Heart right ventricle (tissue), 16 donors: ENCODE measurements around the gene SLC25A47. TPM values are rescaled to one million over a fixed set of nuclear protein-coding genes. Genes with fewer than 3 reads are reported as not detected.

ENCODE experiments used
- ATAC-seq, 8 donors: fragments of 200-7000 bp; cut with Tn5 transposase; one replicate each; pipeline ENCODE4 v1.9.1; 2020; ENCODE audit warnings: mild to moderate bottlenecking in 8 of 8, moderate library complexity in 8 of 8, moderate number of reproducible peaks in 1 of 8
- DNase-seq, 2 donors: peaks; one replicate each; pipeline ENCODE4 v3.0.0-alpha.2; 2020
- H3K27ac ChIP-seq, 10 donors: fragments of 200-600 bp; sonication (generic) in 2 of 10; one replicate each; pipeline versions ENCODE4 v1.5.0 to v1.8.0; 2020 to 2022; ENCODE audit warnings: mild to moderate bottlenecking in 3 of 10
- H3K27me3 ChIP-seq, 7 donors: fragments of 200-600 bp; one replicate each; pipeline ENCODE4 v1.8.0; 2021 to 2022; ENCODE audit warnings: mild to moderate bottlenecking in 2 of 7
- H3K36me3 ChIP-seq, 9 donors: fragments of 200-600 bp; sonication (generic) in 1 of 9; one replicate each; pipeline versions ENCODE4 v1.5.0 to v1.8.0; 2020 to 2022; ENCODE audit warnings: mild to moderate bottlenecking in 2 of 9
- H3K4me1 ChIP-seq, 9 donors: fragments of 200-600 bp; sonication (generic) in 1 of 9; one replicate each; pipeline versions ENCODE4 v1.5.0 to v1.8.0; 2020 to 2022; ENCODE audit warnings: mild to moderate bottlenecking in 4 of 9
- H3K4me3 ChIP-seq, 10 donors: fragments of 200-600 bp; sonication (generic) in 2 of 10; one replicate each; pipeline versions ENCODE4 v1.5.0 to v1.8.0; 2020 to 2022; ENCODE audit warnings: mild to moderate bottlenecking in 7 of 10, moderate library complexity in 2 of 10
- H3K9me3 ChIP-seq, 11 donors: fragments of 200-600 bp in 10 of 11; sonication (generic) in 2 of 11; one replicate each; pipeline versions ENCODE4 v1.5.0 to v1.8.0; 2013 to 2022; ENCODE audit warnings: mild to moderate bottlenecking in 2 of 11, control low read depth in 1 of 11, moderate library complexity in 1 of 11
- CTCF ChIP-seq, 9 donors: fragments of 200-600 bp; sonication (generic) in 2 of 9; IDR thresholded peaks; one replicate each; pipeline versions ENCODE4 v1.5.0 to v1.8.0; 2021 to 2022; ENCODE audit warnings: antibody characterized with exemption in 9 of 9, mild to moderate bottlenecking in 5 of 9, moderate library complexity in 1 of 9
- WGBS, 2 donors: extraction: QIAGEN DNeasy Blood & Tissue Kit; methylation state at CpG; one replicate each; pipeline ENCODE4 v1.1.7; 2013; ENCODE audit warnings: inconsistent platforms in 1 of 2; 5-methylcytosine and 5-hydroxymethylcytosine counted together
- intact Hi-C, 10 donors: fragments of 100-400 bp; cut with DNase I; formaldehyde crosslinking; loops; one replicate each; pipeline versions ENCODE4 v1.11.1 to v1.14.2; 2022
- polyA plus RNA-seq, 2 donors: library from polyadenylated mRNA; stranded (reverse); fragments of 200-250 nt; gene quantifications; one replicate each; pipeline ENCODE4 v1.2.3, GENCODE V29; 2013
- total RNA-seq, 10 donors: library from RNA; stranded (reverse); fragmentation: NEBNext Ultra II Directional in 3 of 10; extraction: Animal tissue kit (Norgen Biotek cat#: 25700) in 3 of 10; gene quantifications; one replicate each; pipeline versions ENCODE4 v1.2.1 to v1.2.4, GENCODE V29; 2021 to 2023
- donor health status: Arrhythmogenic right ventricular cardiomyopathy.
- donor health status: ischemic (EF 13 %, LVEDD 7.1; RV severe dilation, severe dysfunction).
- donor health status: healthy with polysubstance abuse.
- donor health status: DM: no; HTN: yes; CAD: no.
- donor health status: DM: no; HTN: no; CAD: no.
- donor health status: ischemic (EF 25% LVEDD 6.9; RV normal size, moderate dysfunction).
- donor health status: ischemic (EF 25% LVEDD 5.7; RV mildly dilated, moderate dysfunction).
- donor health status: healthy.
- donor health status: DM: yes; HTN: yes; CAD: no.
- donor health status: Ischemic cardiomyopathy.
- donor health status: ischemic (EF 35%, LVEDD 5.7; RV mildly dilated, moderate dysfunction).
- donor health status: nonischemic (EF 11% LVEDD 7.7; RV severe dilation, severe dysfunction).
- donor health status: DM: yes; HTN: yes; CAD: no.
- donor health status: PGD.
- donor health status: ischemic (EF 29% LVEDD 5.4; RV normal size, mild dysfunction).
- donor health status: nonischemic (EF 23%, LVEDD 6.1; RV moderate dilation, normal function).

The SLC25A47 gene
- total and polyA plus RNA-seq, 12 donors: not detected

GRCh38 chr14:100325958-100326357 lies 2.8 kb downstream of the SLC25A47 start:
- peaks cover 0 to 5% (median 0%) of the 10 kb centered on the region in 9 donors for H3K4me1 ChIP-seq
- intact Hi-C loops: no loop called here
- no peaks in the 10 kb centered on the region for H3K36me3 ChIP-seq
- H3K4me3 ChIP-seq: no peak overlapping the region
- DNase-seq (no peak), ATAC-seq (no peak)
- WGBS, 2 donors: 88 to 89% methylated on average over 13 of the region's 13 CpGs
- no peak overlapping the region for H3K27ac ChIP-seq
- H3K27me3 ChIP-seq: no peaks in the 10 kb centered on the region
- no peaks in the 10 kb centered on the region for H3K9me3 ChIP-seq
- no peak for TF ChIP-seq CTCF (IDR thresholded peaks at IDR 0.05)

GRCh38 chr14:100327128-100327527 lies 4.0 kb downstream of the SLC25A47 start:
- Histone ChIP-seq H3K9me3 (no peaks in the 10 kb centered on the region), H3K36me3 (peaks cover 0 to 2% (median 0%) of the 10 kb centered on the region in 9 donors), H3K4me1 (peaks cover 0 to 1% (median 0%) of the 10 kb centered on the region in 9 donors), H3K27me3 (no peaks in the 10 kb centered on the region), H3K4me3 (no peak overlapping the region), H3K27ac (no peak overlapping the region)
- no peak for TF ChIP-seq CTCF (IDR thresholded peaks at IDR 0.05)
- no peak for ATAC-seq
- intact Hi-C loops: no loop called here
- DNase-seq: no peak
- 95 to 96% methylated on average over 24 of the region's 24 CpGs for WGBS, 2 donors

- H3K27ac ChIP-seq: no peak overlapping the region
- intact Hi-C loops: no loop called here
- no peaks in the 10 kb centered on the region for H3K27me3 ChIP-seq
- no peak for TF ChIP-seq CTCF (IDR thresholded peaks at IDR 0.05)
- no peaks in the 10 kb centered on the region for H3K9me3 ChIP-seq
- no peak for ATAC-seq
- H3K4me1 ChIP-seq: no peaks in the 10 kb centered on the region
- 86 to 89% methylated on average over 32 of the region's 32 CpGs for WGBS, 2 donors
- DNase-seq: no peak
- H3K36me3 ChIP-seq: peaks cover 0 to 16% (median 0%) of the 10 kb centered on the region in 9 donors
- H3K4me3 ChIP-seq: no peak overlapping the region
Measured at GRCh38 chr14:100328495-100329163, 5.5 kb downstream of the SLC25A47 start.

GRCh38 chr14:100329233-100330006 lies 6.3 kb downstream of the SLC25A47 start:
- peaks cover 0 to 24% (median 5%) of the 10 kb centered on the region in 9 donors for H3K36me3 ChIP-seq
- intact Hi-C loops: no loop called here
- H3K9me3 ChIP-seq: no peaks in the 10 kb centered on the region
- DNase-seq: no peak
- no peaks in the 10 kb centered on the region for H3K27me3 ChIP-seq
- no peak overlapping the region for H3K27ac ChIP-seq
- no peaks in the 10 kb centered on the region for H3K4me1 ChIP-seq
- no peak overlapping the region for H3K4me3 ChIP-seq
- 89 to 92% methylated on average over 36 of the region's 36 CpGs for WGBS, 2 donors
- no peak for ATAC-seq
- TF ChIP-seq CTCF (IDR thresholded peaks at IDR 0.05): no peak
